ENCODE results near the gene LCN15.
A peak's percentile ranks its signal among the peaks of the same experiment; 100 is the strongest.
"Not testable (repeated sequence)": the region's sequence is repeated elsewhere in the genome, so short reads cannot be mapped to it uniquely, and the experiment has no call there.

The LCN15 gene

DNA sequence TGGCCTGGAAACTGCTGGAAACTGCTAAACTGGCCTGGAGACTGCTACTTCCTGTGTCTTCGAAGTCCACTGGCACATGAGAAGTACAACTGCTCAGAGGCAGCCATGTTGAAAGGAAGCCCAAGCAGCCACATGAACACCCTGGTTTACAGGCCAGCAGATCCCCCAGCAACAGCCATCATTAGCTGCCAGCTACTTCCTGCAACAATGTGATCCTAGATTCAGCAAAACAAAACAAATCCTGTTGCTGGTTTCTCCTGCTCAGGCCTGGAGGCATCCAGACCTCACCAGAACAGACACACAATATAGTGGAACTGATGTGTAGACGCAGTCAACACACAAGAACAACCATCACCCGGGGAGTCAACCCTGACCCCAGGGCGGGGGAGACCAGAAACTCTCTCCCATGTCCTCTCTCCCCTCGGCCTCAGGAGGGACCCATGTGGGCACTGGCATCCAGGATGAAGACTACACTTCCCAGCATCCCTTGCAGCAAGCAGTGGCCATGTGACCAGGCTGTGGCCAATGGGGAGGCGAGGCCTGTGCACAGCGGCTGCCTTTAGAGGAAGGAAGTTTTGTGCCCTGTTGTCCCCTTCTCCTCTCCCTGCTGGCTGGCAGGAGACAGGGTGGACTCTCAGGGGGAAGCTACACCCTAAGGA lies 9.2 kb upstream of the LCN15 start:
- DNase-seq: peak; percentile 48

DNA sequence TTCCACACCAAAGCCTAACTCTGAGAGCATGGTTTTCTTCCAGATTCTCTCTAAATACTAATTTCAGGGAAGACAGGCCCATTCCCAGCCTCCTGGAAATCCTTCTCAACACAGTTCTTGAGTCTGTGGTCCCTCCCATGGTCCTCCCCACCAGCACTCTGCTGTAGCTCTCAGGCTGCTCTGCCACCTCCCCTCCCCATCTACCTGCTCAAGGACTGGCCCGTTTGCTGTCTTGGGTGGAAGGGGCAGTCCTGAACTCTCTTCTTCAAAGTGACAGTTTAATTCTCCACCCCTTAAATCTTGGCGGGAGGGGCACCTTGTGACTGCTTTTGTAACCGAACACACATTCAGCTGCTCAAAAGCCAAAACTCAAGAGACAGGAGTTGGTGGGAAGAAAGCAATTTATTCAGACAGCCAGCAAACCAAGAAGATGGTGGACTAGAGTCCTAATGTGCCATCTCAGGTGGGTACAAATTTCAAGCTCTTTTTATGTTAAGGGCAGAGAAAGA lies 7.6 kb upstream of the LCN15 start:
- no peak for DNase-seq

DNA sequence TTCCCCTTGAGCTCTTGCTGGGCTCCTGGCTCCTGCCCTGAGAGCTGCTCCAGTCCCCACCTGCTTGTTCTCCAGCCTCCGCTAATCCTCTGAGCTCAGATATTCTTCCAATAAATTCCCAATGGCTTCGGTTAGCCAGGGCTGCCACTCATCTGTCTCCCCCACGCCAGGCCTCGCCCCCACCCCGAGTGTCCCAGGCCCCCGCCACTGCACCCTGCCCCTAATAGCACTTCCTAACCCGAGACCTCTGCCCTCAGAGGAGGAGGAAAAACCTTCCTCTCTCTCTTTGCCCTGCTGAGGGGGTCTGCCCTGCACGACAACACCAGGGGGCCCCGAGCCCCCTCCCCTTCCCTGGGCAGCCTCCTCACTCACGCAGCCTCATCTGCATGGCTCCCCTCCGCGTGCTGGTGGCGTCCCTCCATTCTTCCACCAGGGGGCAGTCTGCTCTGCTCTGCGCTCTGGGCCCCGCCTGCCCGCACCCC lies 5.4 kb upstream of the LCN15 start:
- DNase-seq: peak; percentile 61

GRCh38 chr9:136766410-136767120 lies 2.2 kb upstream of the LCN15 start:
- DNase-seq: peak; percentile 60

DNA sequence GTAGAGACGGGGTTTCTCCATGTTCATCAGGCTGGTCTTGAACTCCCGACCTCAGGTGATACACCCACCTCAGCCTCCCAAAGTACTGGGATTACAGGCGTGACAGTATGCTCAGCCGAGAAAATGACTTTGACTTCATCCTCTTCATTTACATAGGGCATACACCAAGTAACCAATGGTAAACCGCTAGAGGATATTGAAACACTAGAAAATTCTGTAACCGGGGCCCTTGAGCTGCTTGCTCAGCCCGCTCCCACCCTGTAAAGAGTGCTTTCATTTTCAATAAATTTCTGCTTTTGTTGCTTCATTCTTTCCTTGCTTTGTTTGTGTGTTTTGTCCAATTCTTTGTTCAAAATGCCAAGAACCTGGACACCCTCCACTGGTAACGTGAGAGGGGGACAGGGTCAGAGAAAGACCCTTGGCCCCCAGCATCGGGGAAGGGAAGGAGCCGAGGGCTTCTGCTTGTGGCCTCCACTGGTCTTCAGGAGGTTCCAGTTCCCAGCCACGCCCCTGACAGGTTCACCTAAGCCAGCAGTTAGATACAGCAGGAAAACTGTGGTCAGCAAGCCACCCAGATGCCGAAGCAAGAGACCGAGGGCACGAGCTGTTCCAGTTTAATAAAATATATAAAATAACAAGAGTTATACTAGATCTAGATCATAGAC lies 1.6 kb upstream of the LCN15 start:
- DNase-seq: not testable (repeated sequence)

GRCh38 chr9:136765041-136765440 lies 723 bp upstream of the LCN15 start:
- DNase-seq: no peak

DNA sequence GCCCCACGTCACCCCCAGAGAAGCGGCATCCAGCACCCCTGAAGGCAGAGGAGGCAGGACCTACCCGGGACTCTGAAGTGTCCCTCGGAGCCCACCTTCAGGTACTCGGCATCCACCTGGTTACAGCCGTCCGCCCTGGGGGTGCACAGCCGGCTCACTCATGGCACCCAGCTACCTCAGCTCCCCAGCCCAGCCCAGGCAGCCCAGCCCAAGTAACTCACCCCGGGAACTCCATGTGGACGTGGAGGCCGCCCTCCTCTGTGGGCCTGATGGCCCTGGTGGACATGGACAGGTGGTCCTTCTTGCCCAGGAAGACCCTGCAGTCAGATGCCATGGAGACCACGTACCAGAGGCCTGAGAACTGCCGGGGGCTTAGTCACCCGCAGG lies 676 bp downstream of the LCN15 start:
- no peak for DNase-seq

DNA sequence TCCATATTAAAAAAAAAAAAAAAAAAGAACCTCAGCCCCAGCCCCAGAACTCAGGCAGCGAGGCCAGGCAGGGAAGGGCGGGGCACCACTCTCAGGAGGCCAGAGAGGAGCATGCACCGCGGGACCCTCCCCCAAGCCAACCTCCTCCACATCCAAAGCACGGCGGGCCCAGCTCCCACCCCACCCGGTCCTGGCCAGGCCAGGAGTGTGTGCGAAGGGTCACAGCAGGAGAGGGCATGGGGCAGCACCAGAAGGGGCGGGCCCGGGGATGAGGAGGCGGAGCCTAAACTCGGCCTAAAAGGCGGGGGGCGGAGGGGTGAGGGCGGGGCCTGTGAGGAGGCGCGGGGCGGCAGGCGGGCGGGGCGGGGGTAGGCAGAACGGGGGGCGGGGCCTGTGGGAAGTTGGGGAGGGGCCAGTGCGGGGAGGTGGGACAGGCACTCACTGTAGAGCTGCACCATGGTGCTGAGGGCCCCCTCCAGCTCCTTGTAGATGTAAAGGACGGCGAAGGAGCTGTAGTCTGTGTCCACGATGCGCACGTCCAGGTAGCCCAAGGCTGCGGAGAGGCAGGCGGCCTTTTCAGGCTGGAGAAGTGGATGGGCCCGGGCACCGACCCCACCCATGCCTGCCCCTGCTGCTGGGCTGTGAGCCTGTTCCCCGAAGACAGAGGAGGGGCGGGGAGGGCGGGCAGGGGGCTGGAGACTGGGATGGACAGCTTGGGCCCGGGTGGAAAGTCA lies 1.2 kb downstream of the LCN15 start:
- peak; percentile 69 for DNase-seq

- no peak for DNase-seq
These were observed 2.1 kb downstream of the LCN15 start for GRCh38 chr9:136762221-136762691.

DNA sequence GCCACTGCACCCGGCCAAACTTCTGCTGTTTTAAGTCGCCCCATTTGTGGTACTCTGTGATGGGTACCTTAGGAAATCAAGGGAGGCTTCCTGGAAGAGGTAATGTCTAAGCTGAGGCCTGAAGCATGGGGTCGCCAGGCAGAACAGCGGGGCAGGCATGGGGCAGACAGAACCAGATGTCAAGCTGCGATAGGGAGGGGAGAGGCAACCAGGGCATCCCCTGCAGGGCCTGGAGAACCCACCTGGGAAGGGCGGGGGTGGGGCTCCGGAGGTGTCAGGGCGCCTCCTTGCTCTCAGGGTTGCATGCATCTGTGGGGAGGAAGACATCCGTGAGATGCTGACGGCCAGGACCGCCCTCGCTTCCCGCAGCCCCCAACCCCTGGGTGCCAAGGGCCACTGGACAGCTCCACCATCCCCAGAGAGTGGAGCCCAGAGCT lies 2.8 kb downstream of the LCN15 start:
- DNase-seq: no peak

GRCh38 chr9:136760834-136761544 lies 3.3 kb downstream of the LCN15 start:
- peak; percentile 47 for DNase-seq

DNA sequence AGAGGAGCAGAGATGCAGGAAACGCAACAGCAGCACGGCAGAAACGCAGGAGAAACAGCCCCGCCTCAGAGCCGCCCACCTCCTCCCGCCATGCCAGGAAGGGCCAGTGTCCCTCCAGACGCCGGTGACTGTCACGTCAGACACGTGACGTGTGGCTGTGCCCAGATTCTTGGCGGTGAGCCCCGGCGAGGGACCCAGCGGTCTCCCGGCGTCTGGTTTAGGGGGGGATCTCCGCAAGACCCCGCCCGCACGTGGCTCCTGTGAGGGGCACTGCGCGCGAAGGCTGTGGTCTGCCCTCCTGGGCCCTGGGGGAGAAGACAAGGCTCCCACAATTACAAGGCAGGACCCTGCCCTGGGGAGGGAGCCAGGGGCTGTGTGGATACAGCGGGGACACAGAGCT lies 3.9 kb downstream of the LCN15 start:
- DNase-seq: no peak

- DNase-seq: no peak
These were observed 4.6 kb downstream of the LCN15 start for GRCh38 chr9:136759436-136760325.

- no peak for DNase-seq
These were observed 5.3 kb downstream of the LCN15 start for GRCh38 chr9:136759001-136759400.

DNA sequence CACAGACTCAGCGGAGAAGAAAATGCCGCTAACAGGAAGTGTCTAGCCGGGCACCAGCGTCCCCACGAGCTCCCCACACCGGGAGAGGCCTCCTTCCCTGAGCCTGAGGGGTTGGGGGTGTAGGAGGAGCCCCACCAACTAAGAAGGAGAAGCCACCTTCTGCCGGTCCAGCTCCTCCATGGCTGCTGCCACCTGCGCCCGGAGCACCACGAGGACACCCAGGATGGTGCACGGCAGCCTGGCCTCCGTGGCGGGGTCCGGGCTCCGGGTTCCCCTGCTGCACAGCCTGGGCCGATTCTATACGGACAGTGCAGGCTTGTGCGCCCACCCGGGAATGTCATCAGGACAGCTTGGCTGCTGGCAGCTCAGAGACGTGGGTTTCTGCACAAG lies 6.6 kb downstream of the LCN15 start:
- no peak for DNase-seq

DNA sequence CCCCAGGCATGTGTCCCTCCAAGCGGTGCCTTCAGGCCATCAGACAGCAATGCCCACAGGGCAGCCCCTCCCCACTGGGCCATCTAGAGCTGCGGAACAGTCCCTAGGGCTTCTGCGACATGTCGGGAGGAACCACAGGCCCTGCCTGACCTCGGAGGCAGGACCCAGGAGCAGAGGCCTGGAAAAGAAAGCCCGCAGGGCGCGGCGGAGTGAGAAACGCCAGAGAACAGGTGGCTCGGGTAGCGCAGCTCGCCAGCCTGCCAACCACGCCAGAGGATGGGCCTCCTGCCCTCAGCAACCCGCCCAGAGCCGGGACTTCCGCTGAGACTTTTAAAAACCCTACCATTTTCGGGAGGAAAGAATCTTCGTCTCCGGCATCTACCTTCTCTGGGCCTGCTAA lies 7.0 kb downstream of the LCN15 start:
- no peak for DNase-seq

DNA sequence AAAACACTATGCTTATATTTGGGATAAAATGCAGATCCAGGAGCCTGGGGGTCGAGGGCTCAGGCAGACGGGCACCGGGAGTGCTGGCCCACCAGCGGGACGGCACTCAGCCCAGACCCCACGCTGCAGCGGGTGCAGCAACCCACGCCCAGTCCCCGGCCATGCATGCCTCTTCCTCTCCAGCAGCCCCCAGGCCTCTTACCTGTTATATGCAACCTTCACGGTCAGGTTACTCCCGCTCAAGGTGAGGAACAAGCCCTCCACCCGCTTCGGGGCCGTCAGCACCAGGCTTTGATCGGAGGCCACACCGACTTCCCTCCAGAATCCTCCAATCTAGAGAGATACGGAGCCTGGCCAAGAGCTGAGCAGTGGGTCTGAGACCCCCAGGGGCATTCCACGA lies 7.5 kb downstream of the LCN15 start:
- no peak for DNase-seq

- no peak for DNase-seq
These were observed 8.2 kb downstream of the LCN15 start for GRCh38 chr9:136756134-136756438.

- not testable (repeated sequence) for DNase-seq
These were observed 8.8 kb downstream of the LCN15 start for GRCh38 chr9:136755302-136756133.

DNA sequence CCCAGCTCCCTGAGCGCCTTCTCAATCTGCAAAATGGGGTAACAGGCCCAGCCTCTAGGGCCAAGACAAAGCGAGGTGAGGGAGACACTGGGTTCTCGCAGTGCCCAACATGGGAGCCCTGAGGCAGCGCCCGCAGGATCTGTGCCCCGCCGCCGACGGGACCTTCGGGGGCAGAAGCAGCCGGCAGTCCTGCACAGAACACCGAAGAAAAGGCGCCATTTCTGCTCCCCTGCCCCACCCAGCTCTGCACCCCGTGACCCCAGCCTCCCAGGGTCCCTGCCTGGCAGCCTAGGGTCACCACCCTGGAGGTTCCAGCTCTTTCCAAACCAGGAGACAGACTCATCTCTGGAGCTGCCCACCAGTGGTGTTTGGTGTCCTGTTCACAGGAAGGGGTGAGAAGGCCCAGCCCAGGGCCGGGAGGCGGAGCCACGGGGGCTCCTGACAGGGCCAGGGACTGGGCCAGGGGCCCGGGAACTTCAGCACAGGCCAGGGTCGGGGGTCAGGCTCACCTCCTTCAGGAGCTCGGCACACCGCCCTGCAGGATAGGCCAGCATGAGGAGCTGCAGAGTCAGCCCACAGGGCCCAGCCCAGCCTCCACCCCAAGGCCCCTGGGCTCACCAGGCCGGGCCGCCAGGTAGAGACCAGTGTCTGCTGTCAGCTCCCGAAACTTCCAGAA lies 9.6 kb downstream of the LCN15 start:
- DNase-seq: no peak
